Adrenal gland (tissue), 5 donors: ENCODE measurements around the gene CFAP221.

Experiments
- POLR2A ChIP-seq, 2 donors: fragments of 450-650 bp; IDR thresholded peaks; one replicate each; pipeline ENCODE4 v1.6.1; 2017; ENCODE audit warnings: antibody characterized with exemption in 2 of 2, mild to moderate bottlenecking in 2 of 2, moderate library complexity in 1 of 2
- TF ChIP-seq, protein P1 (sequence below), 6 experiments: fragments of 450-650 bp in 4 of 6; fragments of 200-600 bp in 2 of 6; sonication (generic) in 1 of 6; IDR thresholded peaks; 1 replicate in 5 of 6; 2 replicates in 1 of 6; pipeline versions ENCODE4 v1.5.1 to v1.8.0; 2016 to 2021; ENCODE audit warnings: antibody characterized with exemption in 6 of 6, mild to moderate bottlenecking in 2 of 6, moderate library complexity in 1 of 6
- donor health status: DM: no; HTN: no; CAD: no.

DNA sequence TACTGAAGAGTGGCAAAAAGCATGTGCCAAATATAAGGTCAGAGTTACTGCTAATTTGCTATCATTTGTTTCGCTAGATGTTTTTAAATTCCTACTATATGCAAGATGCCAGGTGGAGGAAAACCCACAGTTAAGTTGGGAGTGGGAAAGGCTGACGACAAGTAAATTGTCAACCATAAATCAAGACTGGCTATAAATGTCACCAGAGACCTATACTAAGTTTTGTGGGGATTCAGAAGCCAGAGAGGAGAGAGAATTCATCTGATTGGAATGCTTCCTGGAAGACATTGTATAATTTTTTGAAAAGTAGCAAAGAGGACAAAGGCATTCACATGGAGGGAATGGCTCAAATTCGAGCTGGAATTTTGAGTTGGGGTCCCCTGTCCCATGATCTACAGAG lies 64.3 kb downstream of the CFAP221 start:
- no peak for TF ChIP-seq POLR2A (IDR thresholded peaks at IDR 0.05)
- TF ChIP-seq, protein P1, sequence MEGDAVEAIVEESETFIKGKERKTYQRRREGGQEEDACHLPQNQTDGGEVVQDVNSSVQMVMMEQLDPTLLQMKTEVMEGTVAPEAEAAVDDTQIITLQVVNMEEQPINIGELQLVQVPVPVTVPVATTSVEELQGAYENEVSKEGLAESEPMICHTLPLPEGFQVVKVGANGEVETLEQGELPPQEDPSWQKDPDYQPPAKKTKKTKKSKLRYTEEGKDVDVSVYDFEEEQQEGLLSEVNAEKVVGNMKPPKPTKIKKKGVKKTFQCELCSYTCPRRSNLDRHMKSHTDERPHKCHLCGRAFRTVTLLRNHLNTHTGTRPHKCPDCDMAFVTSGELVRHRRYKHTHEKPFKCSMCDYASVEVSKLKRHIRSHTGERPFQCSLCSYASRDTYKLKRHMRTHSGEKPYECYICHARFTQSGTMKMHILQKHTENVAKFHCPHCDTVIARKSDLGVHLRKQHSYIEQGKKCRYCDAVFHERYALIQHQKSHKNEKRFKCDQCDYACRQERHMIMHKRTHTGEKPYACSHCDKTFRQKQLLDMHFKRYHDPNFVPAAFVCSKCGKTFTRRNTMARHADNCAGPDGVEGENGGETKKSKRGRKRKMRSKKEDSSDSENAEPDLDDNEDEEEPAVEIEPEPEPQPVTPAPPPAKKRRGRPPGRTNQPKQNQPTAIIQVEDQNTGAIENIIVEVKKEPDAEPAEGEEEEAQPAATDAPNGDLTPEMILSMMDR (IDR thresholded peaks at IDR 0.05) = no peak
